ENCODE results near the gene CHRDL1. TPM values are rescaled to one million over a fixed set of nuclear protein-coding genes. Genes with fewer than 3 reads are reported as not detected.
"Not testable (repeated sequence)": the region's sequence is repeated elsewhere in the genome, so short reads cannot be mapped to it uniquely, and the experiment has no call there.

Gene CHRDL1
- polyA plus RNA-seq (2014; cell fraction: cytosol; rRNA removed): 0.53 and 0.77 TPM in 2 replicates
- polyA plus RNA-seq (2014; cell fraction: nucleus; rRNA removed): 0.08 and 0.41 TPM in 2 replicates

GRCh38 chrX:110795645-110796406 is at the start of gene CHRDL1:
Gene CHRDL1 (minus strand): TSS chrX:110795817. CDS start chrX:110792181, 3,636 bp downstream.
- peak; percentile 2 for DNase-seq (ENCODE audit: low spot score)

GRCh38 chrX:110836982-110837381 is 41.4 kb upstream of the CHRDL1 start:
- DNase-seq (ENCODE audit: low spot score): peak; percentile 3

GRCh38 chrX:110836451-110836850 is 40.8 kb upstream of the CHRDL1 start:
- DNase-seq (ENCODE audit: low spot score): no peak

GRCh38 chrX:110836001-110836400 is 40.4 kb upstream of the CHRDL1 start:
- no peak for DNase-seq (ENCODE audit: low spot score)

- no peak for DNase-seq (ENCODE audit: low spot score)
Measured at GRCh38 chrX:110825972-110826371, 30.4 kb upstream of the CHRDL1 start.

- DNase-seq (ENCODE audit: low spot score): not testable (repeated sequence)
Measured at GRCh38 chrX:110816543-110816942, 20.9 kb upstream of the CHRDL1 start.

GRCh38 chrX:110806145-110806544 is 10.5 kb upstream of the CHRDL1 start:
- no peak for DNase-seq (ENCODE audit: low spot score)

GRCh38 chrX:110805303-110805702 is 9.7 kb upstream of the CHRDL1 start:
- no peak for DNase-seq (ENCODE audit: low spot score)

- no peak for DNase-seq (ENCODE audit: low spot score)
Measured at GRCh38 chrX:110804446-110804845, 8.8 kb upstream of the CHRDL1 start.

- no peak for DNase-seq (ENCODE audit: low spot score)
Measured at GRCh38 chrX:110803506-110803905, 7.9 kb upstream of the CHRDL1 start.

GRCh38 chrX:110796407-110796697 is 735 bp upstream of the CHRDL1 start:
- DNase-seq (ENCODE audit: low spot score): no peak

GRCh38 chrX:110794601-110795000 is 1.0 kb downstream of the CHRDL1 start:
- DNase-seq (ENCODE audit: low spot score): no peak

GRCh38 chrX:110791071-110791470 is 4.5 kb downstream of the CHRDL1 start:
- no peak for DNase-seq (ENCODE audit: low spot score)

- no peak for DNase-seq (ENCODE audit: low spot score)
Measured at GRCh38 chrX:110786486-110786885, 9.1 kb downstream of the CHRDL1 start.

GRCh38 chrX:110759785-110760184 is 35.8 kb downstream of the CHRDL1 start:
- DNase-seq (ENCODE audit: low spot score): no peak

GRCh38 chrX:110758781-110759422 is 36.7 kb downstream of the CHRDL1 start:
- no peak for DNase-seq (ENCODE audit: low spot score)

- DNase-seq (ENCODE audit: low spot score): no peak
Measured at GRCh38 chrX:110755611-110756010, 40.0 kb downstream of the CHRDL1 start.

- no peak for DNase-seq (ENCODE audit: low spot score)
Measured at GRCh38 chrX:110755061-110755460, 40.6 kb downstream of the CHRDL1 start.

- no peak for DNase-seq (ENCODE audit: low spot score)
Measured at GRCh38 chrX:110750526-110751189, 45.0 kb downstream of the CHRDL1 start.

- DNase-seq (ENCODE audit: low spot score): no peak
Measured at GRCh38 chrX:110748256-110748806, 47.3 kb downstream of the CHRDL1 start.

- no peak for DNase-seq (ENCODE audit: low spot score)
Measured at GRCh38 chrX:110746014-110746413, 49.6 kb downstream of the CHRDL1 start.

GRCh38 chrX:110745288-110745687 is 50.3 kb downstream of the CHRDL1 start:
- no peak for DNase-seq (ENCODE audit: low spot score)

All from SK-N-DZ (cell line).